HG03103 (cell line): ENCODE results near the gene PPIG.
"Not testable (repeated sequence)": the region's sequence is repeated elsewhere in the genome, so short reads cannot be mapped to it uniquely, and the experiment has no call there.

ENCODE experiments used
- ATAC-seq: cut with Tn5 transposase; IDR thresholded peaks from one replicate; pipeline ENCODE4 v1.9.1; 2021; ENCODE audit warnings: low read depth; ENCODE audit not compliant: unreplicated experiment

The PPIG gene

GRCh38 chr2:169661265-169661664 lies 77.1 kb downstream of the PPIG start:
- ATAC-seq, result no peak

- no peak for ATAC-seq
Observed at GRCh38 chr2:169662744-169663143, 78.6 kb downstream of the PPIG start.

GRCh38 chr2:169663247-169663646 lies 79.1 kb downstream of the PPIG start:
- ATAC-seq, result no peak

- ATAC-seq, result no peak
Observed at GRCh38 chr2:169664600-169664977, 80.4 kb downstream of the PPIG start.

- ATAC-seq, result no peak
Observed at GRCh38 chr2:169664978-169665930, 81.1 kb downstream of the PPIG start.

GRCh38 chr2:169667583-169667982 lies 83.4 kb downstream of the PPIG start:
- no peak for ATAC-seq

GRCh38 chr2:169670215-169670651 lies 86.1 kb downstream of the PPIG start:
- no peak for ATAC-seq

GRCh38 chr2:169670937-169671336 lies 86.8 kb downstream of the PPIG start:
- no peak for ATAC-seq

- ATAC-seq, result no peak
Observed at GRCh38 chr2:169672406-169672805, 88.3 kb downstream of the PPIG start.

GRCh38 chr2:169673106-169673505 lies 89.0 kb downstream of the PPIG start:
- no peak for ATAC-seq

GRCh38 chr2:169673921-169674320 lies 89.8 kb downstream of the PPIG start:
- ATAC-seq, result no peak

- no peak for ATAC-seq
Observed at GRCh38 chr2:169676357-169676756, 92.2 kb downstream of the PPIG start.

- ATAC-seq, result no peak
Observed at GRCh38 chr2:169676850-169677249, 92.7 kb downstream of the PPIG start.

GRCh38 chr2:169683054-169683424 lies 98.9 kb downstream of the PPIG start:
- no peak for ATAC-seq

GRCh38 chr2:169683425-169684134 lies 99.4 kb downstream of the PPIG start:
- no peak for ATAC-seq

- ATAC-seq, result no peak
Observed at GRCh38 chr2:169684135-169684565, 100.0 kb downstream of the PPIG start.

- not testable (repeated sequence) for ATAC-seq
Observed at GRCh38 chr2:169684712-169685111, 100.6 kb downstream of the PPIG start.

GRCh38 chr2:169686825-169687224 lies 102.7 kb downstream of the PPIG start:
- ATAC-seq, result not testable (repeated sequence)

- ATAC-seq, result not testable (repeated sequence)
Observed at GRCh38 chr2:169687943-169688342, 103.8 kb downstream of the PPIG start.

GRCh38 chr2:169690958-169691357 lies 106.8 kb downstream of the PPIG start:
- no peak for ATAC-seq
